Spleen (tissue), 11 donors: Measurements from ENCODE around the gene FAM20C. TPM values are rescaled to one million over a fixed set of nuclear protein-coding genes. Genes with fewer than 3 reads are reported as not detected.
"Not testable (repeated sequence)": the region's sequence is repeated elsewhere in the genome, so short reads cannot be mapped to it uniquely, and the experiment has no call there.

Source experiments
- DNase-seq: peaks from one replicate; pipeline ENCODE4 v3.0.0-alpha.2; 2020
- H3K27ac ChIP-seq, 8 donors: fragments of 200-600 bp; sonication (generic) in 7 of 8; 1 replicate in 4 of 8; 2 replicates in 4 of 8; pipeline versions ENCODE4 v1.5.0 to v1.8.0; 2016 to 2021; ENCODE audit warnings: inconsistent platforms in 4 of 8, mild to moderate bottlenecking in 4 of 8, moderate library complexity in 1 of 8
- H3K27me3 ChIP-seq, 7 donors: fragments of 200-600 bp; sonication (generic) in 6 of 7; replicated peaks in 1 of 7; 1 replicate in 4 of 7; 2 replicates in 3 of 7; pipeline versions ENCODE4 v1.5.0 to v1.8.0; 2016 to 2021; ENCODE audit warnings: inconsistent platforms in 3 of 7, mild to moderate bottlenecking in 1 of 7
- H3K36me3 ChIP-seq, 6 donors: fragments of 200-600 bp; sonication (generic) in 5 of 6; 1 replicate in 4 of 6; 2 replicates in 2 of 6; pipeline versions ENCODE4 v1.5.0 to v1.8.0; 2016 to 2021; ENCODE audit warnings: inconsistent platforms in 2 of 6
- H3K4me1 ChIP-seq, 6 donors: fragments of 200-600 bp; sonication (generic) in 5 of 6; 1 replicate in 3 of 6; 2 replicates in 3 of 6; pipeline versions ENCODE4 v1.5.0 to v1.8.0; 2016 to 2021; ENCODE audit warnings: inconsistent platforms in 3 of 6
- H3K4me3 ChIP-seq, 8 donors: fragments of 200-600 bp; sonication (generic) in 7 of 8; 1 replicate in 4 of 8; 2 replicates in 4 of 8; pipeline versions ENCODE4 v1.5.0 to v1.8.0; 2016 to 2021; ENCODE audit warnings: inconsistent platforms in 4 of 8, mild to moderate bottlenecking in 4 of 8, moderate library complexity in 2 of 8
- H3K9me3 ChIP-seq, 8 donors: fragments of 200-600 bp; sonication (generic) in 7 of 8; 1 replicate in 4 of 8; 2 replicates in 4 of 8; pipeline versions ENCODE4 v1.5.0 to v1.8.0; 2016 to 2021; ENCODE audit warnings: inconsistent platforms in 4 of 8
- CTCF ChIP-seq, 11 experiments: fragments of 200-600 bp in 7 of 11; fragments of 450-650 bp in 4 of 11; sonication (generic) in 4 of 11; IDR thresholded peaks in 8 of 11; conservative IDR thresholded peaks in 3 of 11; 1 replicate in 7 of 11; 2 replicates in 4 of 11; pipeline versions ENCODE4 v1.4.0 to v1.8.0; 2016 to 2021; ENCODE audit warnings: antibody characterized with exemption in 11 of 11, inconsistent platforms in 4 of 11, mild to moderate bottlenecking in 1 of 11
- POLR2A ChIP-seq, 3 donors: fragments of 450-650 bp; IDR thresholded peaks; one replicate each; pipeline ENCODE4 v1.5.1; 2017; ENCODE audit warnings: antibody characterized with exemption in 3 of 3, mild to moderate bottlenecking in 1 of 3
- POLR2AphosphoS5 ChIP-seq, 3 donors: sonication (generic); formaldehyde crosslinking; IDR thresholded peaks; one replicate each; pipeline ENCODE4 v1.5.1; 2017; ENCODE audit warnings: antibody characterized with exemption in 3 of 3
- WGBS, 5 donors: extraction: QIAGEN DNeasy Blood & Tissue Kit in 3 of 5; methylation state at CpG; one replicate each; pipeline versions ENCODE4 v1.1.5 to v1.1.7; 2013 to 2018; 5-methylcytosine and 5-hydroxymethylcytosine counted together
- intact Hi-C: fragments of 100-400 bp; cut with DNase I; formaldehyde crosslinking; loops from one replicate; pipeline ENCODE4 v1.15.0; 2023; ENCODE audit warnings: low total_unique reads
- polyA plus RNA-seq, 3 donors: library from polyadenylated mRNA; stranded (reverse); fragments of 200-250 nt; gene quantifications; one replicate each; pipeline ENCODE4 v1.2.1, GENCODE V29; 2013
- total RNA-seq, 7 donors: library from RNA; depleted of rRNA in 3 of 7; stranded (reverse); fragments of >200 nt in 3 of 7; fragmentation: NEBNext Ultra II Directional in 4 of 7; extraction: Animal tissue kit (Norgen Biotek cat#: 25700) in 4 of 7; gene quantifications; one replicate each; pipeline versions ENCODE4 v1.1.0 to v1.2.1, GENCODE V29; 2016 to 2021
- donor health status: healthy with polysubstance abuse.
- donor health status: DM: no; HTN: no; CAD: no; lungs with moderate emphysema.
- donor health status: DM: no; HTN: no; CAD: no.
- donor health status: Bipolar disorder and iron deficiency.
- donor health status: healthy.
- donor health status: DM: no; HTN: no; CAD: no.
- donor health status: DM: yes; HTN: yes; CAD: no.

FAM20C gene
- total and polyA plus RNA-seq, 10 donors: 6.9 to 27.3 (median 14.6) TPM

DNA sequence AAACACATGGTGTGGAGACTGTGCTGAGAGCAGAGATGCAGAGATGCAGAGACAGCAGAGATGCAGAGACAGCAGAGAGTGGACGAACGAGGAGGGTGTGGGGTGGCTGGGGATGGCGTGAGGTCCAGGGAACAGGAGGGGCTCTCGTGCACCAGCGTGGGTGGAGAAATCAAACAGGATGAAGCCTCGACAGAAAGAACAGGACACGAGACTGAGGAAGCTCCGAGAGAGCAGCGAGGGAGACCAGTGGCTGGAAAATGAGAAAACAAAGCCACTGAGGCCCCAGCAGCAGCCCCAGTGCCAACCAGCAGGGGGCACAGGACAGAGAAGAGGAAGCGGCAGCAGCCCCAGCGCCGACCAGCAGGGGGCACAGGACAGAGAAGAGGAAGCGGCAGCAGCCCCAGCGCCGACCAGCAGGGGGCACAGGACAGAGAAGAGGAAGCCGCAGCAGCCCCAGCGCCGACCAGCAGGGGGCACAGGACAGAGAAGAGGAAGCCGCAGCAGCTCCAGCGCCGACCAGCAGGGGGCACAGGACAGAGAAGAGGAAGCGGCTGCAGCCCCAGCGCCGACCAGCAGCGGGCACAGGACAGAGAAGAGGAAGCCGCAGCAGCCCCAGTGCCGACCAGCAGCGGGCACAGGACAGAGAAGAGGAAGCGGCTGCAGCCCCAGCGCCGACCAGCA, 70.4 kb downstream of the FAM20C start:
- H3K27ac ChIP-seq, H3K4me1 ChIP-seq, intact Hi-C loops, H3K27me3 ChIP-seq, H3K4me3 ChIP-seq: not testable (repeated sequence)
- DNase-seq: peak; percentile 40
- TF ChIP-seq CTCF (IDR thresholded peaks at IDR 0.05 in 8 of 11, conservative IDR thresholded peaks at IDR 0.05 in 3 of 11): peak in 2 of 11 experiments; percentile 25 to 59
- whole genome bisulfite sequencing, 5 donors: 65 to 85% (median 76%) methylated on average over 15 to 28 of the region's 31 CpGs
- Histone ChIP-seq H3K9me3 (peaks cover 0 to 36% (median 16%) of the 10 kb centered on the region in 8 donors), H3K36me3 (peaks cover 0 to 29% (median 8%) of the 10 kb centered on the region in 6 donors)

DNA sequence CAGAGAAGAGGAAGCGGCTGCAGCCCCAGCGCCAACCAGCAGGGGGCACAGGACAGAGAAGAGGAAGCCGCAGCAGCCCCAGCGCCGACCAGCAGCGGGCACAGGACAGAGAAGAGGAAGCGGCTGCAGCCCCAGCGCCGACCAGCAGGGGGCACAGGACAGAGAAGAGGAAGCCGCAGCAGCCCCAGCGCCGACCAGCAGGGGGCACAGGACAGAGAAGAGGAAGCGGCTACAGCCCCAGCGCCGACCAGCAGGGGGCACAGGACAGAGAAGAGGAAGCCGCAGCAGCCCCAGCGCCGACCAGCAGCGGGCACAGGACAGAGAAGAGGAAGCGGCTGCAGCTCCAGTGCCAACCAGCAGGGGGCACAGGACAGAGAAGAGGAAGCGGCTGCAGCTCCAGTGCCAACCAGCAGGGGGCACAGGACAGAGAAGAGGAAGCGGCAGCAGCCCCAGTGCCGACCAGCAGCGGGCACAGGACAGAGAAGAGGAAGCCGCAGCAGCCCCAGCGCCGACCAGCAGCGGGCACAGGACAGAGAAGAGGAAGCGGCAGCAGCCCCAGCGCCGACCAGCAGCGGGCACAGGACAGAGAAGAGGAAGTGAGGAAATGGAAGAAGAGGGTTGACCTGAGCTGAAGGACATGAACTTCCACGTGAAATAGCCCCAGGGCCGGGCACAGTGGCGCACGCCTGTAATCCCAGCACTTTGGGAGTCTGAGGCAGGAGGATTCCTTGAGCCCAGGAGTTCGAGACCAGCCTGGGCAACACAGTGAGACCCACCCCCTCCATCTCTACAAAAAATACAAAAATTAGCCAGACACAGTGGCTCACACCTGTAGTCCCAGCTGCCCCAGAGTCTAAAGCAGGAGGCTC, 71.3 kb downstream of the FAM20C start:
- not testable (repeated sequence) for H3K27me3 ChIP-seq
- 39 to 60% (median 54%) methylated on average over 10 to 32 of the region's 37 CpGs for WGBS, 5 donors

DNA sequence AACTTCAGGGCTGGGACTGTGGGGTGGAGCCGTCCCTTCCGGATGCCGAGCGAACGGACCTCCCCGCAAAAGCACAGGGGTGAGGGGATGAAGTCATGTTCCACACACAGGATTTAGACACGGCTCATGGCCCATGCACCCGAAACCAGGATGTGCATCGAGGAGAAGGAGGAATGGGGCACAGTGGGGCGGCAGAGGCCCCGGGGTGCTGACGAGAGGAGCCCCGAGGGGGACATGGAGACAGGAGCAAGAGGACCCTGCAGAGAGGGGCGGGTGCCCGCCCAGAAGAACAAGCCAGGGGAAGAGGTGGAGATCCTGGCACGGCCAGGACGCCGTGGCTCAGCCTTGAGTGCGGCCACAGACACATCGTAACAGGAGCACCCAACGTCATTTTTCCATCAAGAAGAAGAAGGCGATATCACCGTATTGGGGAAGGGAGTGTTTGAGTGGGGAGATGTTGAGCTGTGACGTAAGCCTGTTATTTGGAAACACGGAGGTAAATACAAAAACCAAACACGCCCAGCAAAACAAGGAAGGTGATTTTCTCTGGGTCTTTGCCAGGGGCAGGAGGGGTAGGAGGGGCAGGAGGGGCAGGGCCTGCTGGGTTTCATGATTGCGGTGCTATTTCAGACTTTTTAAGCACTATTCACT, 72.3 kb downstream of the FAM20C start:
- peak overlapping the region in 1 of 8 donors; percentile 54 for H3K27ac ChIP-seq
- TF ChIP-seq POLR2A (IDR thresholded peaks at IDR 0.05): no peak
- TF ChIP-seq CTCF (IDR thresholded peaks at IDR 0.05 in 8 of 11, conservative IDR thresholded peaks at IDR 0.05 in 3 of 11): no peak
- TF ChIP-seq POLR2AphosphoS5 (IDR thresholded peaks at IDR 0.05): peak in 1 of 3 donors; percentile 38
- no peaks in the 10 kb centered on the region for H3K27me3 ChIP-seq
- H3K4me1 ChIP-seq: peaks cover 0 to 9% (median 0%) of the 10 kb centered on the region in 6 donors
- H3K36me3 ChIP-seq: peaks cover 0 to 16% (median 3%) of the 10 kb centered on the region in 6 donors
- peak; percentile 47 for DNase-seq
- H3K9me3 ChIP-seq: peaks cover 0 to 36% (median 16%) of the 10 kb centered on the region in 8 donors
- WGBS, 5 donors: 73 to 80% (median 79%) methylated on average over 27 of the region's 27 CpGs
- H3K4me3 ChIP-seq: no peak overlapping the region
- intact Hi-C loops: no loop called here

More for the DNA sequence above, 71.3 kb downstream of the FAM20C start:
- intact Hi-C loops, H3K4me3 ChIP-seq, H3K4me1 ChIP-seq: not testable (repeated sequence)
- H3K27ac ChIP-seq: peak overlapping the region in 4 of 8 donors; percentile 21 to 54 (median 44)
- peak; percentile 76 for DNase-seq
- H3K9me3 ChIP-seq: peaks cover 0 to 36% (median 16%) of the 10 kb centered on the region in 8 donors
- H3K36me3 ChIP-seq: peaks cover 0 to 24% (median 7%) of the 10 kb centered on the region in 6 donors
- TF ChIP-seq CTCF (IDR thresholded peaks at IDR 0.05 in 8 of 11, conservative IDR thresholded peaks at IDR 0.05 in 3 of 11): peak in 8 of 11 experiments; percentile 24 to 74 (median 48)
